ENCODE measurements around the gene AIFM3. TPM values are rescaled to one million over a fixed set of nuclear protein-coding genes. Genes with fewer than 3 reads are reported as not detected.

The AIFM3 gene
- total RNA-seq, 1 donor from 2014 or later = 12.3 TPM

DNA sequence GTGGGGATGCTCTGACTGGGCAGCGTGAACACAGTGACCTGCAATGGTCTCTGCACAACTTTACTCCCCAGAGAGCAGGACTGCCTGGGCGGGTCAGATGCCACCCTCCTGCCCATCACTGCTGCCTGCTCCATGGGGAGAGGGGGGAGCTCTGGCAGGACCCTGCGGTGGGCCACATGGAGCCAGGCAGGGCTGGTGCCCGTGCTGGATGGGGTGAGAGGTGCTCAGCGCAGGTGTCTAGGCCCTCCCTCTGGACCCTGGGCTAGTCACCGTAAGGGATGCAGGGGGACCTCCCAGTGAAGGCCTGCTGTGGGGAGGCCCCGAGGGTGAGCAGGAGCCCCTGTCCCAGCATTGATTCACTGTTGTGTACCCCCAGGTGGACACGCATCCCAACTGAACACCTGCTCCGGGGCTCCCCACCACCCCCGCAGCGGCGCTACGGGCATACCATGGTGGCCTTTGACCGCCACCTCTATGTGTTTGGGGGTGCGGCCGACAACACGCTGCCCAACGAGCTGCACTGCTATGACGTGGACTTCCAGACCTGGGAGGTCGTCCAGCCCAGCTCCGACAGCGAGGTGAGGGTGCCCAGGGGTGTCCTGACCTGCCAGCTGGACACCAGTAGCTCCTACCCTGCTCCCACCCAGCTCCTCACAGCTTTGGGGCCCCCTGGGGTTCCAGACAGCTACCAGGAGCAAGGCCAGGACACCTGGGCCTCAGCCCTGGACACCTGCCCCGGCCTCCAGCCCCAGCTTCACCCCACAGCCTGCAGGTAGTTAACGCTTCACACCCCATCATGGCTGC is 24.4 kb downstream of the AIFM3 start:
- no peak overlapping the region for H3K27ac ChIP-seq
- DNase-seq = no peak

DNA sequence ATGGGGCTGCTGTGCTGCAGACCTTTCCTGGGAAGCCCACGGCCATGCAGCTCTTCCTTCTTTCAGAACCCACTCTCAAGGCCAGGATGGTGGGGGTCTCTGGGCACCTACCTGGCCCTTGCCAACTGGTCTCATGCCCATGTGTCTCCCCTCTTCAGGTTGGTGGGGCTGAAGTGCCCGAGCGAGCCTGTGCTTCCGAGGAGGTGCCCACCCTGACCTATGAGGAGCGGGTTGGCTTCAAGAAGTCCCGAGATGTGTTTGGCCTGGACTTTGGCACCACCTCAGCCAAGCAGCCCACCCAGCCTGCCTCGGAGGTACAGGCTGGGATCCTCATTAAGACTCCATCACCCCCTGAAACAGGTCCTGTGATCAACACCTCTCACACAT is 25.0 kb downstream of the AIFM3 start:
- TF ChIP-seq, protein P1, sequence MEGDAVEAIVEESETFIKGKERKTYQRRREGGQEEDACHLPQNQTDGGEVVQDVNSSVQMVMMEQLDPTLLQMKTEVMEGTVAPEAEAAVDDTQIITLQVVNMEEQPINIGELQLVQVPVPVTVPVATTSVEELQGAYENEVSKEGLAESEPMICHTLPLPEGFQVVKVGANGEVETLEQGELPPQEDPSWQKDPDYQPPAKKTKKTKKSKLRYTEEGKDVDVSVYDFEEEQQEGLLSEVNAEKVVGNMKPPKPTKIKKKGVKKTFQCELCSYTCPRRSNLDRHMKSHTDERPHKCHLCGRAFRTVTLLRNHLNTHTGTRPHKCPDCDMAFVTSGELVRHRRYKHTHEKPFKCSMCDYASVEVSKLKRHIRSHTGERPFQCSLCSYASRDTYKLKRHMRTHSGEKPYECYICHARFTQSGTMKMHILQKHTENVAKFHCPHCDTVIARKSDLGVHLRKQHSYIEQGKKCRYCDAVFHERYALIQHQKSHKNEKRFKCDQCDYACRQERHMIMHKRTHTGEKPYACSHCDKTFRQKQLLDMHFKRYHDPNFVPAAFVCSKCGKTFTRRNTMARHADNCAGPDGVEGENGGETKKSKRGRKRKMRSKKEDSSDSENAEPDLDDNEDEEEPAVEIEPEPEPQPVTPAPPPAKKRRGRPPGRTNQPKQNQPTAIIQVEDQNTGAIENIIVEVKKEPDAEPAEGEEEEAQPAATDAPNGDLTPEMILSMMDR (IDR thresholded peaks at IDR 0.05) = no peak
- H3K27ac ChIP-seq = no peak overlapping the region
- no peaks in the 10 kb centered on the region for H3K4me1 ChIP-seq
- H3K36me3 ChIP-seq = peaks cover 90% of the 10 kb centered on the region
- H3K9me3 ChIP-seq = no peaks in the 10 kb centered on the region
- H3K4me3 ChIP-seq = no peak overlapping the region
- no peaks in the 10 kb centered on the region for H3K27me3 ChIP-seq (ENCODE audit: low read depth)
- no peak for ATAC-seq
- intact Hi-C loops (cut with DNase I) = no loop called here
- no peak for DNase-seq

More for the DNA sequence above, 24.4 kb downstream of the AIFM3 start:
- TF ChIP-seq, protein P1 (IDR thresholded peaks at IDR 0.05) = no peak
- Histone ChIP-seq H3K27me3 (ENCODE audit: low read depth) (no peaks in the 10 kb centered on the region), H3K36me3 (peaks cover 90% of the 10 kb centered on the region), H3K9me3 (no peaks in the 10 kb centered on the region), H3K4me1 (no peaks in the 10 kb centered on the region), H3K4me3 (no peak overlapping the region)
- intact Hi-C loops (cut with DNase I) = no loop called here
- ATAC-seq = no peak

DNA sequence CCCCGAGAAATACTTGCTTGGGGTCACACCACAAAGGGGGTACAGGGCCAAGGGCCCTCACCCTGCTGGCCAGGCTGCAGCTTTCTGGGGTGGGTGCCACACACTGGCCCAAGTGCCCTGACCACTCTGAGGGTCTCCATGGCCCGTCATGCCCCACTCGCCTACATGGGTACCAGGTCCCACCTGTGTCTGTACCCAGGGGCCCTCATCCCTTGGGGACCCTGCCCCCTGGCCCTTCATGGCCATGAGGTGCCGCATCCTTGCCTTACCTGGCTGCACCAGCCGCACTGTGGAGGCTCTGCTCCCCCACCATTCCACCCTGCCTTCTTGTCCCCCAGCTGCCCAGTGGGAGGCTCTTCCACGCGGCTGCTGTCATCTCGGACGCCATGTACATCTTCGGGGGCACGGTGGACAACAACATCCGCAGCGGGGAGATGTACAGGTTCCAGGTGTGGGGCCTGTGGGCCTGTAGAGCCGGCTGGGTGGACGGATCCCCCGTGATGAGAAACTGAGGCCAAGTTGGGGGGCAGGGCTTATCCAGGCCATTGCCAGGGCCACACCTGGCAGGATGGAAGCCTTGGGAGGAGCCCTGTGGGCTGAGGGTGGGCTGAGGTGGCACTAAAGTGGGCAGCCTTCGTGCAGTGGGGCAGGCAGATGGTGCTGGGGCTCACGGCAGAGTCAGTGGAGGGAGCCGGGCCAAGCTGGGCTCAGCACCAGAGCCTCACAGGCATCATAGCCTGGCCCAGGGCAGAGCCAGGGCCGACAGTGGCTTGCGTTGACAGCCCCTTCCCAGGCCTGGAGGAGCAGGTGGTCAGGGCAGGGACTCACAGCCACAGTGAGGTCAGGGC is 25.6 kb downstream of the AIFM3 start:
- H3K27ac ChIP-seq = no peak overlapping the region
- H3K4me1 ChIP-seq = no peaks in the 10 kb centered on the region
- ATAC-seq (no peak), DNase-seq (no peak)
- H3K9me3 ChIP-seq = no peaks in the 10 kb centered on the region
- intact Hi-C loops (cut with DNase I) = no loop called here
- H3K36me3 ChIP-seq = peaks cover 90% of the 10 kb centered on the region
- TF ChIP-seq, protein P1 (IDR thresholded peaks at IDR 0.05) = no peak
- no peak overlapping the region for H3K4me3 ChIP-seq
- H3K27me3 ChIP-seq (ENCODE audit: low read depth) = no peaks in the 10 kb centered on the region

DNA sequence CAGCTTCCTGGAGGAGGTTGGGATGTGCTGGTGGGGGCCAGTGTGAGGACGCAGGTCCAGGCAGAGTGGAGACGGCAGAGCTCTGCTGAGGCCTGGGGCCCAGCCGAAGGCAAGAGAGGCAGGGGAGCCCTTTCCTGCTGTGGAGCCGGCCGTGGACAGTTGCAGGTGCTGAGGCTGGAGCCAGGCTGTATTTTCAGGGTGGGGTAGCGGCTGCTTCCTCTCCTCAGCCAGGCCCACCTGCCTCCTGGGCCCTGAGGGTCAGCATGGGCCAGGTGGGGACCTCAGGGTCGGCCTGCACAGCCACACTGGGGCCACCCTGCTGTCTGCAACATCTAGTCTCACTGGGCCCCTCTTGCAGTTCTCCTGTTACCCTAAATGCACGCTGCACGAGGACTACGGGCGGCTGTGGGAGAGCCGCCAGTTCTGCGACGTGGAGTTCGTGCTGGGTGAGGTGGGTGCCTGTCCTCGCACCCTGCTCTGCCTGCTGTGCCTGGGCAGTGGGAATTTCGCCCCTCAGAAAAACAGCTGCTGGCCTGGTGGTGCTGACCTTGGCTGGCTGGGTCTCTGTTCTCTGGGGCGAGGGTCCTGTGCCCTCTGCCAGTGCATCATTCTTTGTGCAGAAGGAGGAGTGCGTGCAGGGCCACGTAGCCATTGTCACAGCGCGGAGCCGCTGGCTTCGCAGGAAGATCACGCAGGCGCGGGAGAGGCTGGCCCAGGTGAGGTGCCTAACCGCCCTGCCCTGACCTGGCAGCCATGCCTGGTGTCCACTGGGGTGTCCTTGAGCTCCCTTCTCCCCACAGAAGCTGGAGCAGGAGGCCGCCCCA is 26.5 kb downstream of the AIFM3 start:
- Histone ChIP-seq H3K27me3 (ENCODE audit: low read depth) (no peaks in the 10 kb centered on the region), H3K36me3 (peaks cover 90% of the 10 kb centered on the region), H3K27ac (no peak overlapping the region), H3K4me3 (no peak overlapping the region), H3K4me1 (no peaks in the 10 kb centered on the region), H3K9me3 (no peaks in the 10 kb centered on the region)
- ATAC-seq = no peak
- intact Hi-C loops (cut with DNase I) = no loop called here
- TF ChIP-seq, protein P1 (IDR thresholded peaks at IDR 0.05) = no peak
- DNase-seq = no peak

Measured in lower lobe of right lung (tissue), 2 donors.